ENCODE results near the gene USPL1. TPM values are rescaled to one million over a fixed set of nuclear protein-coding genes. Genes with fewer than 3 reads are reported as not detected.

USPL1 gene
- total and polyA plus RNA-seq, 4 donors = 4.1 to 13.0 (median 8.2) TPM

- H3K27me3 ChIP-seq (ENCODE audit: control insufficient read depth in 4 of 4, insufficient read depth in 4 of 4, low read length in 3 of 4) = no peaks in the 10 kb centered on the region
- TF ChIP-seq, protein P1, sequence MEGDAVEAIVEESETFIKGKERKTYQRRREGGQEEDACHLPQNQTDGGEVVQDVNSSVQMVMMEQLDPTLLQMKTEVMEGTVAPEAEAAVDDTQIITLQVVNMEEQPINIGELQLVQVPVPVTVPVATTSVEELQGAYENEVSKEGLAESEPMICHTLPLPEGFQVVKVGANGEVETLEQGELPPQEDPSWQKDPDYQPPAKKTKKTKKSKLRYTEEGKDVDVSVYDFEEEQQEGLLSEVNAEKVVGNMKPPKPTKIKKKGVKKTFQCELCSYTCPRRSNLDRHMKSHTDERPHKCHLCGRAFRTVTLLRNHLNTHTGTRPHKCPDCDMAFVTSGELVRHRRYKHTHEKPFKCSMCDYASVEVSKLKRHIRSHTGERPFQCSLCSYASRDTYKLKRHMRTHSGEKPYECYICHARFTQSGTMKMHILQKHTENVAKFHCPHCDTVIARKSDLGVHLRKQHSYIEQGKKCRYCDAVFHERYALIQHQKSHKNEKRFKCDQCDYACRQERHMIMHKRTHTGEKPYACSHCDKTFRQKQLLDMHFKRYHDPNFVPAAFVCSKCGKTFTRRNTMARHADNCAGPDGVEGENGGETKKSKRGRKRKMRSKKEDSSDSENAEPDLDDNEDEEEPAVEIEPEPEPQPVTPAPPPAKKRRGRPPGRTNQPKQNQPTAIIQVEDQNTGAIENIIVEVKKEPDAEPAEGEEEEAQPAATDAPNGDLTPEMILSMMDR (IDR thresholded peaks at IDR 0.05; ENCODE audit: low read depth, low read length, missing input control) = no peak
- TF ChIP-seq ZBTB33 (IDR thresholded peaks at IDR 0.05) (no peak), MAX (IDR thresholded peaks at IDR 0.05) (no peak), FOXA1 (IDR thresholded peaks at IDR 0.05) (no peak), GABPA (IDR thresholded peaks at IDR 0.05 in 1 of 2, conservative IDR thresholded peaks at IDR 0.05 in 1 of 2) (no peak), YY1 (IDR thresholded peaks at IDR 0.05) (no peak), REST (IDR thresholded peaks at IDR 0.05) (no peak), RXRA (IDR thresholded peaks at IDR 0.05) (no peak)
- H3K4me3 ChIP-seq (ENCODE audit: low read depth in 1 of 3, low read length in 3 of 3) = no peak overlapping the region
- H3K27ac ChIP-seq (ENCODE audit: low read depth in 1 of 2, low read length in 2 of 2) = no peak overlapping the region
- peaks cover 2 to 53% (median 40%) of the 10 kb centered on the region in 4 donors for H3K36me3 ChIP-seq (ENCODE audit: control insufficient read depth in 4 of 4, insufficient read depth in 3 of 4, low read depth in 1 of 4, low read length in 3 of 4)
- WGBS = 96% methylated on average over 3 of the region's 3 CpGs
- H3K4me1 ChIP-seq (ENCODE audit: control insufficient read depth in 4 of 4, insufficient read depth in 4 of 4, low read length in 3 of 4) = peaks cover 0 to 2% (median 0%) of the 10 kb centered on the region in 4 donors
- H3K9ac ChIP-seq (ENCODE audit: low read depth in 1 of 2, low read length in 2 of 2) = no peak overlapping the region
- DNase-seq (ENCODE audit: low spot score) = no peak
- H3K9me3 ChIP-seq (ENCODE audit: control insufficient read depth in 4 of 4, low read length in 3 of 4) = no peaks in the 10 kb centered on the region
Measured at GRCh38 chr13:30656178-30656577, 38.5 kb downstream of the USPL1 start.

GRCh38 chr13:30659980-30660379 is 42.3 kb downstream of the USPL1 start:
- no peak for DNase-seq (ENCODE audit: low spot score)
- H3K4me1 ChIP-seq (ENCODE audit: control insufficient read depth in 4 of 4, insufficient read depth in 4 of 4, low read length in 3 of 4) = peaks cover 0 to 2% (median 0%) of the 10 kb centered on the region in 4 donors
- no peak overlapping the region for H3K4me3 ChIP-seq (ENCODE audit: low read depth in 1 of 3, low read length in 3 of 3)
- no peak overlapping the region for H3K27ac ChIP-seq (ENCODE audit: low read depth in 1 of 2, low read length in 2 of 2)
- WGBS = 82% methylated on average over 7 of the region's 7 CpGs
- peaks cover 2 to 32% (median 25%) of the 10 kb centered on the region in 4 donors for H3K36me3 ChIP-seq (ENCODE audit: control insufficient read depth in 4 of 4, insufficient read depth in 3 of 4, low read depth in 1 of 4, low read length in 3 of 4)
- no peak overlapping the region for H3K9ac ChIP-seq (ENCODE audit: low read depth in 1 of 2, low read length in 2 of 2)
- no peak for TF ChIP-seq RXRA (IDR thresholded peaks at IDR 0.05)
- no peak for TF ChIP-seq HNF4A (conservative IDR thresholded peaks at IDR 0.05)
- TF ChIP-seq SP1 (IDR thresholded peaks at IDR 0.05) = no peak
- no peak for TF ChIP-seq EGR1 (IDR thresholded peaks at IDR 0.05; ENCODE audit: low read depth in 2 of 2)
- TF ChIP-seq, protein P1 (IDR thresholded peaks at IDR 0.05; ENCODE audit: low read depth, low read length, missing input control) = no peak
- TF ChIP-seq GABPA (IDR thresholded peaks at IDR 0.05 in 1 of 2, conservative IDR thresholded peaks at IDR 0.05 in 1 of 2) = no peak
- no peak for TF ChIP-seq YY1 (IDR thresholded peaks at IDR 0.05)
- H3K9me3 ChIP-seq (ENCODE audit: control insufficient read depth in 4 of 4, low read length in 3 of 4) = no peaks in the 10 kb centered on the region
- H3K27me3 ChIP-seq (ENCODE audit: control insufficient read depth in 4 of 4, insufficient read depth in 4 of 4, low read length in 3 of 4) = no peaks in the 10 kb centered on the region

Data from liver (tissue), 9 donors.